Skeletal muscle satellite cell (primary cell): Measurements from ENCODE around the gene ACOX1.

Experiments
- H3K27me3 ChIP-seq: 2 replicates; pipeline ENCODE4 v1.7.0; 2013; ENCODE audit warnings: low read length; ENCODE audit not compliant: control insufficient read depth, insufficient read depth
- H3K36me3 ChIP-seq: 2 replicates; pipeline ENCODE4 v1.7.0; 2013; ENCODE audit warnings: mild to moderate bottlenecking, control low read depth, low read length; ENCODE audit not compliant: insufficient read depth
- H3K4me1 ChIP-seq: 2 replicates; pipeline ENCODE4 v1.7.0; 2013; ENCODE audit warnings: low read length; ENCODE audit not compliant: control insufficient read depth, insufficient read depth
- H3K4me2 ChIP-seq: 2 replicates; pipeline ENCODE4 v1.7.0; 2013; ENCODE audit warnings: mild to moderate bottlenecking, low read length
- H3K4me3 ChIP-seq: 2 replicates; pipeline ENCODE4 v1.7.0; 2013; ENCODE audit warnings: low read length
- H3K9ac ChIP-seq: 2 replicates; pipeline ENCODE4 v1.7.0; 2013; ENCODE audit warnings: mild to moderate bottlenecking, low read depth, low read length, moderate library complexity
- H3K9me3 ChIP-seq: replicated peaks from 2 replicates; pipeline ENCODE4 v1.7.0; 2013; ENCODE audit warnings: mild to moderate bottlenecking, control low read depth, low read length

The ACOX1 gene

GRCh38 chr17:75922963-75923874, 55.7 kb downstream of the ACOX1 start:
- H3K4me2 ChIP-seq, result no peak overlapping the region
- H3K36me3 ChIP-seq, result peaks cover 28% of the 10 kb centered on the region
- no peak overlapping the region for H3K9ac ChIP-seq
- no peaks in the 10 kb centered on the region for H3K27me3 ChIP-seq
- H3K4me1 ChIP-seq, result no peaks in the 10 kb centered on the region
- H3K9me3 ChIP-seq, result no peaks in the 10 kb centered on the region
- no peak overlapping the region for H3K4me3 ChIP-seq

- Histone ChIP-seq H3K9me3 (no peaks in the 10 kb centered on the region), H3K36me3 (peaks cover 23% of the 10 kb centered on the region), H3K4me2 (no peak overlapping the region), H3K9ac (no peak overlapping the region), H3K4me3 (no peak overlapping the region), H3K27me3 (no peaks in the 10 kb centered on the region), H3K4me1 (no peaks in the 10 kb centered on the region)
Observed at GRCh38 chr17:75922173-75922961, 56.6 kb downstream of the ACOX1 start.

GRCh38 chr17:75921596-75921995, 57.4 kb downstream of the ACOX1 start:
- Histone ChIP-seq H3K4me2 (no peak overlapping the region), H3K4me1 (no peaks in the 10 kb centered on the region), H3K27me3 (no peaks in the 10 kb centered on the region), H3K9me3 (no peaks in the 10 kb centered on the region), H3K4me3 (no peak overlapping the region), H3K9ac (no peak overlapping the region), H3K36me3 (peaks cover 23% of the 10 kb centered on the region)

GRCh38 chr17:75920045-75920560, 58.9 kb downstream of the ACOX1 start:
- H3K4me3 ChIP-seq, result no peak overlapping the region
- no peaks in the 10 kb centered on the region for H3K9me3 ChIP-seq
- H3K27me3 ChIP-seq, result no peaks in the 10 kb centered on the region
- no peak overlapping the region for H3K4me2 ChIP-seq
- H3K4me1 ChIP-seq, result no peaks in the 10 kb centered on the region
- H3K36me3 ChIP-seq, result peaks cover 15% of the 10 kb centered on the region
- no peak overlapping the region for H3K9ac ChIP-seq

- Histone ChIP-seq H3K4me1 (no peaks in the 10 kb centered on the region), H3K27me3 (no peaks in the 10 kb centered on the region), H3K4me3 (no peak overlapping the region), H3K9me3 (no peaks in the 10 kb centered on the region), H3K4me2 (no peak overlapping the region), H3K9ac (no peak overlapping the region), H3K36me3 (peaks cover 15% of the 10 kb centered on the region)
Observed at GRCh38 chr17:75919611-75920010, 59.4 kb downstream of the ACOX1 start.

- Histone ChIP-seq H3K9ac (no peak overlapping the region), H3K36me3 (peaks cover 11% of the 10 kb centered on the region), H3K4me2 (no peak overlapping the region), H3K4me1 (no peaks in the 10 kb centered on the region), H3K27me3 (no peaks in the 10 kb centered on the region), H3K9me3 (no peaks in the 10 kb centered on the region), H3K4me3 (no peak overlapping the region)
Observed at GRCh38 chr17:75917917-75918445, 61.0 kb downstream of the ACOX1 start.

- Histone ChIP-seq H3K4me2 (no peak overlapping the region), H3K4me3 (no peak overlapping the region), H3K36me3 (peaks cover 9% of the 10 kb centered on the region), H3K4me1 (no peaks in the 10 kb centered on the region), H3K27me3 (no peaks in the 10 kb centered on the region), H3K9ac (no peak overlapping the region), H3K9me3 (no peaks in the 10 kb centered on the region)
Observed at GRCh38 chr17:75917141-75917916, 61.6 kb downstream of the ACOX1 start.

- H3K27me3 ChIP-seq, result no peaks in the 10 kb centered on the region
- H3K4me3 ChIP-seq, result no peak overlapping the region
- H3K9me3 ChIP-seq, result no peaks in the 10 kb centered on the region
- H3K4me1 ChIP-seq, result no peaks in the 10 kb centered on the region
- H3K4me2 ChIP-seq, result no peak overlapping the region
- no peak overlapping the region for H3K9ac ChIP-seq
- peaks cover 9% of the 10 kb centered on the region for H3K36me3 ChIP-seq
Observed at GRCh38 chr17:75915268-75915667, 63.7 kb downstream of the ACOX1 start.

- H3K4me2 ChIP-seq, result no peak overlapping the region
- no peaks in the 10 kb centered on the region for H3K9me3 ChIP-seq
- H3K36me3 ChIP-seq, result peaks cover 9% of the 10 kb centered on the region
- no peak overlapping the region for H3K4me3 ChIP-seq
- H3K4me1 ChIP-seq, result no peaks in the 10 kb centered on the region
- no peaks in the 10 kb centered on the region for H3K27me3 ChIP-seq
- no peak overlapping the region for H3K9ac ChIP-seq
Observed at GRCh38 chr17:75914643-75915267, 64.2 kb downstream of the ACOX1 start.

GRCh38 chr17:75913537-75914210, 65.3 kb downstream of the ACOX1 start:
- no peaks in the 10 kb centered on the region for H3K4me1 ChIP-seq
- no peaks in the 10 kb centered on the region for H3K27me3 ChIP-seq
- H3K9me3 ChIP-seq, result no peaks in the 10 kb centered on the region
- no peak overlapping the region for H3K4me3 ChIP-seq
- no peak overlapping the region for H3K9ac ChIP-seq
- no peak overlapping the region for H3K4me2 ChIP-seq
- peaks cover 5% of the 10 kb centered on the region for H3K36me3 ChIP-seq
